WERI-Rb-1 (cell line): ENCODE measurements around the gene DTD1.

Experiments
- DNase-seq: peaks from one replicate; pipeline ENCODE4 v3.0.0-alpha.2; 2020
- H3K27ac ChIP-seq: fragments of 250-450 bp; sonication (Bioruptor Pico); 2 replicates; pipeline ENCODE4 v1.5.1; 2020; ENCODE audit warnings: mild to moderate bottlenecking, moderate library complexity
- H3K27me3 ChIP-seq: fragments of 250-450 bp; sonication (Bioruptor Pico); 2 replicates; pipeline ENCODE4 v1.5.1; 2021; ENCODE audit warnings: mild to moderate bottlenecking, low read depth, moderate library complexity; ENCODE audit not compliant: insufficient read depth, severe bottlenecking
- H3K36me3 ChIP-seq: fragments of 250-450 bp; sonication (Bioruptor Pico); 2 replicates; pipeline ENCODE4 v1.5.1; 2020; ENCODE audit warnings: mild to moderate bottlenecking, moderate library complexity
- H3K4me3 ChIP-seq: 2 replicates; pipeline ENCODE4 v1.5.1; 2011; ENCODE audit warnings: low read depth, mild to moderate bottlenecking, control low read depth, low read length
- H3K9me3 ChIP-seq: fragments of 250-450 bp; sonication (Bioruptor Pico); 2 replicates; pipeline ENCODE4 v1.5.1; 2021; ENCODE audit warnings: mild to moderate bottlenecking, moderate library complexity; ENCODE audit not compliant: severe bottlenecking
- TF ChIP-seq, protein P1 (sequence below): IDR thresholded peaks from 2 replicates; pipeline ENCODE4 v1.5.1; 2011; ENCODE audit warnings: low read depth, mild to moderate bottlenecking, control low read depth, inconsistent platforms, low read length

DTD1 gene

DNA sequence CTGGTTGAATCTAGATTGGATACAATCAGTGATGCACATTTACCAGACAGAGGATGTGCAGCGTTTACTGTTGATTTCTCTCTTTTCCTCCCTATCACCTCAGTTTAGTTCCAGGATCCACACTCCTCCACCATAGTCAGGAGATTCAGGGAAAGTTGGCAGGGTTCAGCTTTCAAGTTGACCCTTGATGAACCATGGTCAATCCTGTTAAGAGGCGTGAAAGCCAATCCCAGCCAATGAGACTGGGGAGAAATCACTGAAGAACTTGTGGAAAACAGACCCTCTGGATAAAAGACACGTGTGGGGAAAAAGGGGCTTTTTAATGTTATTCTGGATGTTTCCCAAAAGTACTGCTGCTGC is 206.6 kb downstream of the DTD1 start:
- Histone ChIP-seq H3K4me3 (peak overlapping the region; percentile 70), H3K27me3 (peaks cover 6% of the 10 kb centered on the region), H3K27ac (no peak overlapping the region), H3K9me3 (no peaks in the 10 kb centered on the region), H3K36me3 (no peaks in the 10 kb centered on the region)
- DNase-seq = no peak
- TF ChIP-seq, protein P1, sequence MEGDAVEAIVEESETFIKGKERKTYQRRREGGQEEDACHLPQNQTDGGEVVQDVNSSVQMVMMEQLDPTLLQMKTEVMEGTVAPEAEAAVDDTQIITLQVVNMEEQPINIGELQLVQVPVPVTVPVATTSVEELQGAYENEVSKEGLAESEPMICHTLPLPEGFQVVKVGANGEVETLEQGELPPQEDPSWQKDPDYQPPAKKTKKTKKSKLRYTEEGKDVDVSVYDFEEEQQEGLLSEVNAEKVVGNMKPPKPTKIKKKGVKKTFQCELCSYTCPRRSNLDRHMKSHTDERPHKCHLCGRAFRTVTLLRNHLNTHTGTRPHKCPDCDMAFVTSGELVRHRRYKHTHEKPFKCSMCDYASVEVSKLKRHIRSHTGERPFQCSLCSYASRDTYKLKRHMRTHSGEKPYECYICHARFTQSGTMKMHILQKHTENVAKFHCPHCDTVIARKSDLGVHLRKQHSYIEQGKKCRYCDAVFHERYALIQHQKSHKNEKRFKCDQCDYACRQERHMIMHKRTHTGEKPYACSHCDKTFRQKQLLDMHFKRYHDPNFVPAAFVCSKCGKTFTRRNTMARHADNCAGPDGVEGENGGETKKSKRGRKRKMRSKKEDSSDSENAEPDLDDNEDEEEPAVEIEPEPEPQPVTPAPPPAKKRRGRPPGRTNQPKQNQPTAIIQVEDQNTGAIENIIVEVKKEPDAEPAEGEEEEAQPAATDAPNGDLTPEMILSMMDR = no peak

DNA sequence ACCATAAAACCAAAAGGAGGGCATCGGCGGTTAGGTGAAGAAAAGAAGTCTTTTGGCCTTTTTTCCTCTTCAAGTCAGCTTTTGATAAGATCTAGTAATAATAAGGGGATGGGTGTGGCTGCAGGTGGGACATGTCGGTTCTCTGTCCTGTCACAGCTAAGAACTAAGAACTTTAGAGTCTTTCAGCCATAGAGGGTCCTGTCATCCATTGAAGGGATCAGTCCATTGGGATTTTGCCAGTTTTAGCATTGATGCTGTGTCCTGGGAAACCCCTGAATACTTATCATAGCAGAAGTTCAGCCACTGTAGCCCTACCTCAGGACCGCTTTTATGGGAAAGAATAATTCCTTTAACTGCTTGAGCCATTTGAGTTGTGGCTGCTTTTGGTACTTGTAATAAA is 207.5 kb downstream of the DTD1 start:
- Histone ChIP-seq H3K36me3 (no peaks in the 10 kb centered on the region), H3K27me3 (peaks cover 3% of the 10 kb centered on the region), H3K27ac (no peak overlapping the region), H3K4me3 (no peak overlapping the region), H3K9me3 (no peaks in the 10 kb centered on the region)
- TF ChIP-seq, protein P1 = no peak
- no peak for DNase-seq

DNA sequence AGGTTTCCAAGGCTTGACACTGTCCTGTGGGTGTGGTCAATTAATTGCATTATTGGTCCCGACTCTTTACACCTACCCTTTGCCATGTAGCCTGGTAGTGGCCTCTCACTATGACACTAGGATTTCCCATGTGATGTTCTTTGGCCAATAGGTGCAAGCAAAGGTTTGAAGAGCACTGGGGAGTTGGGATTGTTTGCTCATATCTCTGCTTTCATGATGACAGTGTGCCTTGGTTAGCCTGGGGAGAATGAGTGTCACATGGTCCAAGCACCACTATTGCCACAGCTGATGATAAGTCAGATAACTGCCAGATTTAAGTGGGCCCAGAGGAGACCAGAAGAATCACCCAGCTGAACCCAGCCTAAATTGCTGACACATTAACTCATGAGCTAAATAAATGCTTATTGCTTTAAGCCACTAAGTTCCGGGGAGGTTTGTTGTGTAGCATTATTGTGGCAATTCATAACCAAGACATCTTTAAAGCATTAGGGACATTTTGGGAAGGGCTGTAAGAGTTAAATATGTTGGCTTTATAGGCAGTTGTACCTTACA is 208.5 kb downstream of the DTD1 start:
- TF ChIP-seq, protein P1 = no peak
- peaks cover 3% of the 10 kb centered on the region for H3K27me3 ChIP-seq
- H3K9me3 ChIP-seq = no peaks in the 10 kb centered on the region
- H3K4me3 ChIP-seq = no peak overlapping the region
- H3K27ac ChIP-seq = no peak overlapping the region
- DNase-seq = no peak
- H3K36me3 ChIP-seq = no peaks in the 10 kb centered on the region

DNA sequence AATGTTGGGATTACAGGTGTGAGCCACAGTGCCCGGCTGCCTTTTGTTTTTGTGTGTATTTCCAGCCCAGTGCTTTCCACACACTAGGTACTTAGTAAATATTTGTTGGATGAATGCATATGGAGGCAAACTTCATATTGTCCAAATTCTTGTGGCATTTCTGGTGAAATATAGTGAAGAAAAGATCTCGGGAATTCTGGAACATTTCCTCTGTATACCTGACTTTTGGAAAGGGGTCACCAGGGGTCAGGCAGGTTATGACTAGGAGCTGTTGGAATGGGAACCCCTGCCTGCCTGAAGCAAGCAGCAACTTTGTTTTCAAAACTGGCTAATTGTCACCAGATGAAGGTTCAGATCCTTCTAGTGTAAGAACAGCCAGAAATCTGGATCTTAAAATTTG is 213.7 kb downstream of the DTD1 start:
- Histone ChIP-seq H3K27me3 (no peaks in the 10 kb centered on the region), H3K9me3 (no peaks in the 10 kb centered on the region), H3K27ac (no peak overlapping the region), H3K4me3 (no peak overlapping the region), H3K36me3 (no peaks in the 10 kb centered on the region)
- TF ChIP-seq, protein P1 = no peak
- no peak for DNase-seq

DNA sequence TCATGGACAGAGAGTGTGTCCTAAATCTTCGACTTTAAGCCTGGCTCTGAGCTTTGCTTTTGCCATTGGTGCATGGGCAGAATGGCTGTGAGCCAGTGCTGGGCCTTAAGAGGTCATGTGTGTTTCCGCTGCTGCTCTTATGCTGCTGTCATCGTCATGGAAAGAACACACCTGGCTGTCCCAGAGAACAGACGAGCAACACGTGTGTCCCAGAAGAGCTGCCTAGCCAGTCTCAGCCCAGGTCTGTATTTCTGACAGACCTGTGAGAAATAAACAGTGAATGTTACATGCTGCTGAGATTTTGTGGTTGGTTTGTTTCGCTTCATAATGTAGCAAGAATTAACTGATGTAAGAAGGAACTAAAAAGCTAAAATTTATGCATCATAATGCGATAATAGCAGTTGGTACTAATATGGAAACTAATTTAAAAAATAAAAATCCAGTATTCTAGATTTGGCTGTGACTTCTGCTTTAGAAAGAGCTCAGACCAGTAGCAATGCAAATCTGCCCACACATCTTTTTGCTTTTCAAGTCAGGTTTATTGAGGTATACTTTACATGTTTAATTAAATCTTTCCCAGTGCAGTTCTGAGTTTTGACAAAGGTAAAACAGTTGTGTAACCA is 214.3 kb downstream of the DTD1 start:
- no peak overlapping the region for H3K27ac ChIP-seq
- DNase-seq = no peak
- TF ChIP-seq, protein P1 = no peak

DNA sequence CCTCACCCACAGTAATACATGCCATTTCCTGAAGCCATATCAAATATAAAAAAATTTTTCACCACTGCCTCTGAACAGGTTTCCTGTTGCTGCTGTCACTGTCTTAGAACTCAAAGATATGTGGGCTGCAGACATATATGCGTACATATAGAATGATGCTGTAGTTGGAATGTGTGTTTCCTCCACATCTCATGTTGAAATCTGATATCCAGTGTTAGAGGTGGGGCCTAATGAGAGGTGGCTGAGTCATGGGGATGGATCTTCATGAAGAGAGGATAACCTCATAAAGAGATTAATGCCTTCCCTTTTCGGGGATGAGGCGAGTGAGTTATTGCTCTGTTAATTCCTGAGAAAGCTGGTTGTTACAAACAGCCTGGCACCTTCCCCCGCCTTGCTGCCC is 218.0 kb downstream of the DTD1 start:
- DNase-seq = peak; percentile 61
- H3K4me3 ChIP-seq = no peak overlapping the region
- H3K9me3 ChIP-seq = no peaks in the 10 kb centered on the region

More for the DNA sequence above, 214.3 kb downstream of the DTD1 start:
- Histone ChIP-seq H3K4me3 (no peak overlapping the region), H3K36me3 (no peaks in the 10 kb centered on the region), H3K9me3 (no peaks in the 10 kb centered on the region), H3K27me3 (no peaks in the 10 kb centered on the region)

More for the DNA sequence above, 218.0 kb downstream of the DTD1 start:
- Histone ChIP-seq H3K27me3 (peaks cover 3% of the 10 kb centered on the region), H3K27ac (no peak overlapping the region), H3K36me3 (no peaks in the 10 kb centered on the region)
- TF ChIP-seq, protein P1 = no peak
